ENCODE results near the gene SGIP1. TPM values are rescaled to one million over a fixed set of nuclear protein-coding genes. Genes with fewer than 3 reads are reported as not detected.

The SGIP1 gene
- total and polyA plus RNA-seq, 2 experiments from 2014 or later, result 3.3 to 8.8 TPM

DNA sequence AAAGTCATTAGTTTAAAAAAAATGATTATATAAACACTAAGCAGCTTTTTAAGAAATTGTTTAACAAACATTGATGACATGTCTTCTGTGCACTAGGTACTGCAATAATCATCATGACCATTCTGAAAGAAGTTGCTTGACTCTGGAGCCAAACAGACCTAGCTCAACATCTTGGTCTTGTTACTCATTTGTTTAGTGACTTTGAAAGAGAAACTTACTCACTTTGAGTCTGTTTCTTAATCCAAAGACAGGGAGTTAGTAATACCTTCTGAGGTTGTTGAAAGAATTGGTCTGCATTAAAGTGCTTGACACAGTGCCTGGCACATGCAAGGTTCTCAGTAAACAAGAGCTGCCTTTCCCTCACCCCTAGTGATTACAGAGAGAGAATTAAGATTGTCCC is 84.4 kb downstream of the SGIP1 start:
- H3K27me3 ChIP-seq, result no peaks in the 10 kb centered on the region
- no peak overlapping the region for H3K27ac ChIP-seq
- no peaks in the 10 kb centered on the region for H3K4me1 ChIP-seq (ENCODE audit: low read depth)
- no peaks in the 10 kb centered on the region for H3K36me3 ChIP-seq
- TF ChIP-seq, protein P1, sequence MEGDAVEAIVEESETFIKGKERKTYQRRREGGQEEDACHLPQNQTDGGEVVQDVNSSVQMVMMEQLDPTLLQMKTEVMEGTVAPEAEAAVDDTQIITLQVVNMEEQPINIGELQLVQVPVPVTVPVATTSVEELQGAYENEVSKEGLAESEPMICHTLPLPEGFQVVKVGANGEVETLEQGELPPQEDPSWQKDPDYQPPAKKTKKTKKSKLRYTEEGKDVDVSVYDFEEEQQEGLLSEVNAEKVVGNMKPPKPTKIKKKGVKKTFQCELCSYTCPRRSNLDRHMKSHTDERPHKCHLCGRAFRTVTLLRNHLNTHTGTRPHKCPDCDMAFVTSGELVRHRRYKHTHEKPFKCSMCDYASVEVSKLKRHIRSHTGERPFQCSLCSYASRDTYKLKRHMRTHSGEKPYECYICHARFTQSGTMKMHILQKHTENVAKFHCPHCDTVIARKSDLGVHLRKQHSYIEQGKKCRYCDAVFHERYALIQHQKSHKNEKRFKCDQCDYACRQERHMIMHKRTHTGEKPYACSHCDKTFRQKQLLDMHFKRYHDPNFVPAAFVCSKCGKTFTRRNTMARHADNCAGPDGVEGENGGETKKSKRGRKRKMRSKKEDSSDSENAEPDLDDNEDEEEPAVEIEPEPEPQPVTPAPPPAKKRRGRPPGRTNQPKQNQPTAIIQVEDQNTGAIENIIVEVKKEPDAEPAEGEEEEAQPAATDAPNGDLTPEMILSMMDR (IDR thresholded peaks at IDR 0.05; ENCODE audit: low read depth, low read length), result no peak
- H3K9me3 ChIP-seq (ENCODE audit: low read depth), result no peaks in the 10 kb centered on the region
- H3K4me3 ChIP-seq, result no peak overlapping the region
- no peak for DNase-seq (ENCODE audit: low read depth in 1 of 2, low spot score in 1 of 2)

DNA sequence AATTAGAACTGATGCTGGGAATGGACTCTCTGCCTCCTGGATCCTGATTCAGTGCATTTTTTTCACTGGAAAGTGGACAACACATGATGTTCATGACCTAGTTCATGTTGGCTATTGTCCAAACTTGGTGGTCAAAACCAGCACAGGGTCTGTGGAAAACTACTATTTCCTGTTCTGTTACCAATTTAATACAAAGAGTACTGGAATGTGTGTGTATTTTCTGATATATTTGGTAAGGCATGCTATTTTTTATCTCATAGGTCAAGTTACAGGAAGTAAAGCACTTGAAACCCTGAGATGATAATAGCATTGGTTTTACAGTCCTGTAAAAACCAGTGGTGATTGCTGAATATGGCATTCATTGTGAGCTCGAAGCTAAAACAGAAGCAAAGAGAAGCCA is 89.9 kb downstream of the SGIP1 start:
- peak in 1 of 2 donors; percentile 84 for DNase-seq (ENCODE audit: low read depth in 1 of 2, low spot score in 1 of 2)
- Histone ChIP-seq H3K27me3 (no peaks in the 10 kb centered on the region), H3K4me3 (no peak overlapping the region), H3K36me3 (no peaks in the 10 kb centered on the region), H3K9me3 (ENCODE audit: low read depth) (no peaks in the 10 kb centered on the region), H3K4me1 (ENCODE audit: low read depth) (peaks cover 11% of the 10 kb centered on the region), H3K27ac (peak overlapping the region; percentile 32)
- TF ChIP-seq, protein P1 (IDR thresholded peaks at IDR 0.05; ENCODE audit: low read depth, low read length), result no peak

DNA sequence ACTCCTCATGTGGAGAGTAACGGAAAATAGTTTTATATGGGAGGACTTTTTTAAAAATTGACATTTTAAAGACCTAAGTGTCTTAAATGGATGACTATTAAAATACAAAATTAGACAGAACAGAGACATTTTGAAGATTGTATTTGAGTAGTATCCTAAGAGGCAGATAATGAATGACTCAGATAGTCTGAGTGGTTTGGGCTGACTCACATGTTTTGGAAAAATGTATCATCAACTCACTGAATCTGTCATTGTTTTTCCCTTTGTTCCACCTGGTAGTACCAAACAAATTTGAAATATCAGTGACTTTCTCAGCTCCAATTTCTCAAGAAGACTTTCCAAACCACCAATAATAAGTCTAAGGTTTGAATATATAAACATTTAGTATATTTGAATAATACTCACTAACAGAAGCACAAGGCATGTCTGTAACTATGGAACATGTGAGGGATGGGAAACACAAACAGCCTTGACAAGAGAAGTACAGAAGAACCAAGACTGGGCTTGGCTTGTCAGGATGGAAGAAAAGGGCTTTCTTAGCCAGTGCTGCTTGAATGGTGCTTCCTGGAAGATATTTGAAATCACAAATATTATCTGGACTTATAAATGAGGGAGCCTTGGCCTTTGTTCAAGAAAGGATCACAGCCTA is 90.6 kb downstream of the SGIP1 start:
- DNase-seq (ENCODE audit: low read depth in 1 of 2, low spot score in 1 of 2), result peak in 1 of 2 donors; percentile 66
- H3K27me3 ChIP-seq, result no peaks in the 10 kb centered on the region
- no peaks in the 10 kb centered on the region for H3K9me3 ChIP-seq (ENCODE audit: low read depth)
- TF ChIP-seq, protein P1 (IDR thresholded peaks at IDR 0.05; ENCODE audit: low read depth, low read length), result no peak
- H3K27ac ChIP-seq, result no peak overlapping the region
- peaks cover 11% of the 10 kb centered on the region for H3K4me1 ChIP-seq (ENCODE audit: low read depth)
- H3K36me3 ChIP-seq, result no peaks in the 10 kb centered on the region
- no peak overlapping the region for H3K4me3 ChIP-seq

DNA sequence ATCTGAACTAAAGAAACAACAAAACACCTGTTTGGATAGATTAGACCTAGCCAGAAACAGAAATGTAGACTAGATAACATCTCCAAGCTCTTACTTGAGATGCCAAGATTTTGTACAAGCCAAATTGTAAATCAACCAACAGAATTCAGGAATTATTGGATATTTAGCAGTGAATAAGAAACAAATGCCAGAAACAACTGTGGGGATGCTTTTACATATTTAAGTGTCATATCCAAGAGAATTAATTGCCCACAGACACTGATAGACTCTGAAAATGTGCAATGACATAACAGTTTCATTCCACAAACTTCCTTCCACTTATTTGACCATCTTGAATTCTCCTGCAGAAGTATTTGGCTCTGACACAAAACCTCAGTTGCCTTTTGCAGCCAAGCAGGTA is 92.3 kb downstream of the SGIP1 start:
- no peak overlapping the region for H3K27ac ChIP-seq
- H3K4me3 ChIP-seq, result no peak overlapping the region
- peaks cover 11% of the 10 kb centered on the region for H3K4me1 ChIP-seq (ENCODE audit: low read depth)
- TF ChIP-seq, protein P1 (IDR thresholded peaks at IDR 0.05; ENCODE audit: low read depth, low read length), result no peak
- no peaks in the 10 kb centered on the region for H3K27me3 ChIP-seq
- no peak for DNase-seq (ENCODE audit: low read depth in 1 of 2, low spot score in 1 of 2)
- H3K9me3 ChIP-seq (ENCODE audit: low read depth), result no peaks in the 10 kb centered on the region
- H3K36me3 ChIP-seq, result no peaks in the 10 kb centered on the region

DNA sequence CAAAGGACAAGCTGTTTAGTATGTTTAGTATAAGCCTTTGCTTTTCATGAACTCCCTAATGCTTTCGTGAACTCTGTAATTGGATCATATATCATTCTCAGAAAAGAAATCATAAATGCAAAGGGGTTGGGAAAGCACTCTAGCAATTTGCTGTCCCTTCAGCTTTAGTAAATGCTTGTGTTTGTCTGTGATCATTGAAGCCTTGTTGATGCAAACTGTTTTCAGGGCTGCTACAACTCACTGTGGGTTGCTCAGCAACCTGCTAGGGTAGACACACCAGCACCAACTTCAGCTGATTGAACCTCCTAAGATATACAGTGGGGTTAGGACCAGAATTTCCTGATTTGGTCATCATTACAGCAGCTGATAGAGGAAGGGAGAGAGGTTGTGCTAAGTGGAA is 95.0 kb downstream of the SGIP1 start:
- TF ChIP-seq, protein P1 (IDR thresholded peaks at IDR 0.05; ENCODE audit: low read depth, low read length), result no peak
- H3K4me1 ChIP-seq (ENCODE audit: low read depth), result peaks cover 7% of the 10 kb centered on the region
- no peak for DNase-seq (ENCODE audit: low read depth in 1 of 2, low spot score in 1 of 2)
- H3K9me3 ChIP-seq (ENCODE audit: low read depth), result no peaks in the 10 kb centered on the region
- H3K27me3 ChIP-seq, result no peaks in the 10 kb centered on the region
- H3K4me3 ChIP-seq, result no peak overlapping the region
- H3K27ac ChIP-seq, result no peak overlapping the region
- no peaks in the 10 kb centered on the region for H3K36me3 ChIP-seq
